ENCODE measurements around the gene ZBTB20. TPM values are rescaled to one million over a fixed set of nuclear protein-coding genes. Genes with fewer than 3 reads are reported as not detected.

Gene ZBTB20
- total RNA-seq, 1 experiment from 2014 or later, result 3.7 TPM

DNA sequence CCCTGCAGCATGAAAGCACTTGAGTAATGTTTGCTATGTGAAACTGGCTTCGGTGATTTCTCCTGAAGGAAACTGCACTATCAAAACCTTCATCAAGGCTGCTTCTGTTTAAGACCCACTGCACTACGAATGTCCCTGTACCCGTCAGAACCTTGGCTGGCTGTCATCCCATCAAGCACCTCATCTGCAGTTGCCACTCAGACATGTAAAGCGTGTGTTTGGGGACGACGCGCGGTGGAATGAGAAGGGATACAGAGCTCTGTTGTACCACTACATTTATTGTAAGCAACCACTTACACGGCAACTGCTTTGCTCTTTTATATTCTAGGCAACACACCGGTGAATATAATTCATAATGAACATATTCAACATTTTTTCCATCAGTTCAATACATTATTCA is 705.7 kb downstream of the ZBTB20 start:
- H3K36me3 ChIP-seq (ENCODE audit: low read depth, low read length), result no peaks in the 10 kb centered on the region
- no peak overlapping the region for H3K27ac ChIP-seq (ENCODE audit: low read length)
- CTCF ChIA-PET, result interaction anchor here (0.6 to 1.0 kb wide), 2 partner anchors 9 to 360 kb away, joined by 5 to 10 read pairs; no protein-coding TSS in a partner anchor
- no peaks in the 10 kb centered on the region for H3K4me1 ChIP-seq (ENCODE audit: insufficient read depth, low read length)
- no peak overlapping the region for H3K4me2 ChIP-seq (ENCODE audit: low read length)
- no peaks in the 10 kb centered on the region for H3K9me3 ChIP-seq (ENCODE audit: low read length)
- H3K4me3 ChIP-seq (ENCODE audit: low read length), result no peak overlapping the region
- POLR2A ChIA-PET (ENCODE audit: unreplicated experiment), result no interaction called here
- TF ChIP-seq EZH2phosphoT487 (IDR thresholded peaks at IDR 0.05; ENCODE audit: borderline replicate concordance, low read length), result no peak
- TF ChIP-seq, protein P1, sequence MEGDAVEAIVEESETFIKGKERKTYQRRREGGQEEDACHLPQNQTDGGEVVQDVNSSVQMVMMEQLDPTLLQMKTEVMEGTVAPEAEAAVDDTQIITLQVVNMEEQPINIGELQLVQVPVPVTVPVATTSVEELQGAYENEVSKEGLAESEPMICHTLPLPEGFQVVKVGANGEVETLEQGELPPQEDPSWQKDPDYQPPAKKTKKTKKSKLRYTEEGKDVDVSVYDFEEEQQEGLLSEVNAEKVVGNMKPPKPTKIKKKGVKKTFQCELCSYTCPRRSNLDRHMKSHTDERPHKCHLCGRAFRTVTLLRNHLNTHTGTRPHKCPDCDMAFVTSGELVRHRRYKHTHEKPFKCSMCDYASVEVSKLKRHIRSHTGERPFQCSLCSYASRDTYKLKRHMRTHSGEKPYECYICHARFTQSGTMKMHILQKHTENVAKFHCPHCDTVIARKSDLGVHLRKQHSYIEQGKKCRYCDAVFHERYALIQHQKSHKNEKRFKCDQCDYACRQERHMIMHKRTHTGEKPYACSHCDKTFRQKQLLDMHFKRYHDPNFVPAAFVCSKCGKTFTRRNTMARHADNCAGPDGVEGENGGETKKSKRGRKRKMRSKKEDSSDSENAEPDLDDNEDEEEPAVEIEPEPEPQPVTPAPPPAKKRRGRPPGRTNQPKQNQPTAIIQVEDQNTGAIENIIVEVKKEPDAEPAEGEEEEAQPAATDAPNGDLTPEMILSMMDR (conservative IDR thresholded peaks at IDR 0.05; ENCODE audit: low read depth, low read length), result no peak
- TF ChIP-seq EZH2 (IDR thresholded peaks at IDR 0.05; ENCODE audit: low read length, unreplicated experiment), result no peak
- intact Hi-C loops (cut with micrococcal nuclease), result no loop called here
- no peaks in the 10 kb centered on the region for H3K27me3 ChIP-seq (ENCODE audit: low read length)
- H3K9ac ChIP-seq (ENCODE audit: low read length), result no peak overlapping the region
- H4K20me1 ChIP-seq (ENCODE audit: low read length), result no peaks in the 10 kb centered on the region
- BruUV-seq (replicated peaks), result no TSS peak
- no peak for ATAC-seq
- no peak overlapping the region for H2AFZ ChIP-seq (ENCODE audit: low read length)
- no peaks in the 10 kb centered on the region for H3K9me2 ChIP-seq (replicated peaks; ENCODE audit: low read length)
- no peaks in the 10 kb centered on the region for H3K79me2 ChIP-seq (ENCODE audit: low read length)
- no peaks in the 10 kb centered on the region for H3F3A ChIP-seq (ENCODE audit: low read length, unreplicated experiment)
- no peak for DNase-seq

DNA sequence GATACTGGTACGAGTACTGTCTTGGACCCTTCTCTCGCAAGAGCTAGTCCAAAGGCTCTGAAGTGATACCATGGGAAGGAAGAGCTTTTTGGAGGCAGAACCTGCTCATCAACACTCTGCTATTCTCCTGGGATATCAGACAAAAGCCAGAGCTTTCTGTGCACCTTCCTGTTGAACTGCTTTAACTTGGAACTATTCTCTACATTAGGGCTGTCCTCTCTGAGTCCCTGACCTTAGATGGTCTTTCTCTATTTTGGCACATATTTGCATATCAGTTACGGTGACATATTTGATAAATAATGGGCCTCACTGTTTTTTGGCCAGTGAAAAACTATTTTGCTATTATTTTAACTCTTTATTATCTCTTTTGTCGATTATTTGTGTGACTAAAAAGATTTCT is 706.4 kb downstream of the ZBTB20 start:
- intact Hi-C loops (cut with micrococcal nuclease), result no loop called here
- no TSS peak for BruUV-seq (replicated peaks)
- no peaks in the 10 kb centered on the region for H4K20me1 ChIP-seq (ENCODE audit: low read length)
- no peaks in the 10 kb centered on the region for H3K27me3 ChIP-seq (ENCODE audit: low read length)
- H3F3A ChIP-seq (ENCODE audit: low read length, unreplicated experiment), result no peaks in the 10 kb centered on the region
- H3K9me2 ChIP-seq (replicated peaks; ENCODE audit: low read length), result no peaks in the 10 kb centered on the region
- H3K4me3 ChIP-seq (ENCODE audit: low read length), result no peak overlapping the region
- H3K36me3 ChIP-seq (ENCODE audit: low read depth, low read length), result no peaks in the 10 kb centered on the region
- ATAC-seq (no peak), DNase-seq (no peak)
- ChIA-PET POLR2A (ENCODE audit: unreplicated experiment) (no interaction called here), CTCF (no interaction called here)
- TF ChIP-seq, protein P1 (conservative IDR thresholded peaks at IDR 0.05; ENCODE audit: low read depth, low read length), result no peak
- TF ChIP-seq EZH2 (IDR thresholded peaks at IDR 0.05; ENCODE audit: low read length, unreplicated experiment) (no peak), EZH2phosphoT487 (IDR thresholded peaks at IDR 0.05; ENCODE audit: borderline replicate concordance, low read length) (no peak)
- no peak overlapping the region for H3K9ac ChIP-seq (ENCODE audit: low read length)
- H3K4me2 ChIP-seq (ENCODE audit: low read length), result no peak overlapping the region
- no peak overlapping the region for H2AFZ ChIP-seq (ENCODE audit: low read length)
- no peaks in the 10 kb centered on the region for H3K79me2 ChIP-seq (ENCODE audit: low read length)
- H3K9me3 ChIP-seq (ENCODE audit: low read length), result no peaks in the 10 kb centered on the region
- H3K4me1 ChIP-seq (ENCODE audit: insufficient read depth, low read length), result no peaks in the 10 kb centered on the region
- no peak overlapping the region for H3K27ac ChIP-seq (ENCODE audit: low read length)

DNA sequence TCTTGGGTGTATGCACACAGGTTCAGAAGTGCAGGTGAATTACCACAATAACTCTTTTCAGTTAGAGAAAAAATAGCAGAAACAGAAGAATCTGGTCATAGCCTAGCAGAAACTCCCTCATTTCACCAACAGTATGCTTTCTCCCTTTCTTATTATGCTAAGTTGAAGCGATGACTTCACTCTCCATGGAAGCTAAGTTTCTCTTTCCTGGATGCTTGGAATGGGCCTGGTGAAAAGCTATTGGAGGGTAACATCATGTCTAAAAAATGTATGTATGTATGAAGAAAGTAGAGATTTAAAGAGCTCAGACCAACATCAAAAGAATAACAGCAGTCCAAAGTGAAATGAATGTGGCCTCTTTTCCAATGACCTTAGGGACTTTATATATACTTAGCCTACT is 707.8 kb downstream of the ZBTB20 start:
- no peak for DNase-seq
- H4K20me1 ChIP-seq (ENCODE audit: low read length), result no peaks in the 10 kb centered on the region
- H3K27ac ChIP-seq (ENCODE audit: low read length), result no peak overlapping the region
- no peaks in the 10 kb centered on the region for H3K79me2 ChIP-seq (ENCODE audit: low read length)
- no peak overlapping the region for H2AFZ ChIP-seq (ENCODE audit: low read length)
- TF ChIP-seq, protein P1 (conservative IDR thresholded peaks at IDR 0.05; ENCODE audit: low read depth, low read length), result no peak
- no peak for TF ChIP-seq EZH2phosphoT487 (IDR thresholded peaks at IDR 0.05; ENCODE audit: borderline replicate concordance, low read length)
- no peak for TF ChIP-seq EZH2 (IDR thresholded peaks at IDR 0.05; ENCODE audit: low read length, unreplicated experiment)
- H3K36me3 ChIP-seq (ENCODE audit: low read depth, low read length), result no peaks in the 10 kb centered on the region
- H3K9ac ChIP-seq (ENCODE audit: low read length), result no peak overlapping the region
- intact Hi-C loops (cut with micrococcal nuclease), result no loop called here
- no peaks in the 10 kb centered on the region for H3F3A ChIP-seq (ENCODE audit: low read length, unreplicated experiment)
- ATAC-seq, result no peak
- H3K4me3 ChIP-seq (ENCODE audit: low read length), result no peak overlapping the region
- H3K4me2 ChIP-seq (ENCODE audit: low read length), result no peak overlapping the region
- no peaks in the 10 kb centered on the region for H3K4me1 ChIP-seq (ENCODE audit: insufficient read depth, low read length)
- ChIA-PET CTCF (no interaction called here), POLR2A (ENCODE audit: unreplicated experiment) (no interaction called here)
- BruUV-seq (replicated peaks), result no TSS peak
- no peaks in the 10 kb centered on the region for H3K27me3 ChIP-seq (ENCODE audit: low read length)
- no peaks in the 10 kb centered on the region for H3K9me2 ChIP-seq (replicated peaks; ENCODE audit: low read length)
- no peaks in the 10 kb centered on the region for H3K9me3 ChIP-seq (ENCODE audit: low read length)

All from PC-3 (cell line).